ENCODE results near the gene SERGEF.

Gene SERGEF

DNA sequence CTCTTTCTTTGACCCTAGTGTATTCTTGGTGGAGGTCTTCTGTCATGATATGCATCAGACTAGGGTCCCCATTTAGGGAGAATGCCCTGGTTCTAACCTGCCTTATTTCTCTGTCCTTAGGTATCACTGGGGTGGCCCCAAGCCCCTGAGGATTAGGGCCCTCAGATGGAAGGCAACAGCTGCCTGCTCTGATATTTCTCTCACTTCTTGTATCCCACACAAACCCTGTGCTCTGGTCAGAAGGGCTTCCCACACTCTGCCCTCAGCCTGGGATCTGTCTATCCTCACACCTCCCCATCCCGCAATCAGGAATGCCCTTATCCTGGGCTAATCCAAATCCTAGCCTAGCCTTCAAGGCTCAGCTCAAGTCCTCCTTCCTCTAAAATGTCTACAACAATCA is 202.8 kb downstream of the SERGEF start:
- no peaks in the 10 kb centered on the region for H3K9me2 ChIP-seq (replicated peaks; ENCODE audit: insufficient read depth, low read length)
- H3K4me1 ChIP-seq (ENCODE audit: low read length) = no peaks in the 10 kb centered on the region
- H3K27ac ChIP-seq (ENCODE audit: low read length) = no peak overlapping the region
- TF ChIP-seq, protein P1, sequence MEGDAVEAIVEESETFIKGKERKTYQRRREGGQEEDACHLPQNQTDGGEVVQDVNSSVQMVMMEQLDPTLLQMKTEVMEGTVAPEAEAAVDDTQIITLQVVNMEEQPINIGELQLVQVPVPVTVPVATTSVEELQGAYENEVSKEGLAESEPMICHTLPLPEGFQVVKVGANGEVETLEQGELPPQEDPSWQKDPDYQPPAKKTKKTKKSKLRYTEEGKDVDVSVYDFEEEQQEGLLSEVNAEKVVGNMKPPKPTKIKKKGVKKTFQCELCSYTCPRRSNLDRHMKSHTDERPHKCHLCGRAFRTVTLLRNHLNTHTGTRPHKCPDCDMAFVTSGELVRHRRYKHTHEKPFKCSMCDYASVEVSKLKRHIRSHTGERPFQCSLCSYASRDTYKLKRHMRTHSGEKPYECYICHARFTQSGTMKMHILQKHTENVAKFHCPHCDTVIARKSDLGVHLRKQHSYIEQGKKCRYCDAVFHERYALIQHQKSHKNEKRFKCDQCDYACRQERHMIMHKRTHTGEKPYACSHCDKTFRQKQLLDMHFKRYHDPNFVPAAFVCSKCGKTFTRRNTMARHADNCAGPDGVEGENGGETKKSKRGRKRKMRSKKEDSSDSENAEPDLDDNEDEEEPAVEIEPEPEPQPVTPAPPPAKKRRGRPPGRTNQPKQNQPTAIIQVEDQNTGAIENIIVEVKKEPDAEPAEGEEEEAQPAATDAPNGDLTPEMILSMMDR (IDR thresholded peaks at IDR 0.05; ENCODE audit: low read length) = no peak
- no peak for TF ChIP-seq EZH2 (optimal IDR thresholded peaks at IDR 0.05; ENCODE audit: low read depth, low read length)
- no peak for TF ChIP-seq EZH2phosphoT487 (IDR thresholded peaks at IDR 0.05; ENCODE audit: low read length)
- no peak overlapping the region for H3K9ac ChIP-seq (ENCODE audit: low read length)
- DNase-seq = no peak
- no peak overlapping the region for H2AFZ ChIP-seq (ENCODE audit: low read length)
- H3K9me3 ChIP-seq (replicated peaks; ENCODE audit: insufficient read depth, low read length) = no peaks in the 10 kb centered on the region
- H3K79me2 ChIP-seq (ENCODE audit: low read length) = no peaks in the 10 kb centered on the region
- H3F3A ChIP-seq (ENCODE audit: insufficient read depth, low read length) = no peaks in the 10 kb centered on the region
- H4K20me1 ChIP-seq (ENCODE audit: insufficient read depth, low read length) = no peaks in the 10 kb centered on the region
- no peaks in the 10 kb centered on the region for H3K36me3 ChIP-seq (replicated peaks; ENCODE audit: insufficient read depth, low read length)
- no peaks in the 10 kb centered on the region for H3K27me3 ChIP-seq (replicated peaks; ENCODE audit: insufficient read depth, low read length)
- no peak overlapping the region for H3K4me2 ChIP-seq (ENCODE audit: low read depth, low read length)
- H3K4me3 ChIP-seq (ENCODE audit: low read length) = no peak overlapping the region

DNA sequence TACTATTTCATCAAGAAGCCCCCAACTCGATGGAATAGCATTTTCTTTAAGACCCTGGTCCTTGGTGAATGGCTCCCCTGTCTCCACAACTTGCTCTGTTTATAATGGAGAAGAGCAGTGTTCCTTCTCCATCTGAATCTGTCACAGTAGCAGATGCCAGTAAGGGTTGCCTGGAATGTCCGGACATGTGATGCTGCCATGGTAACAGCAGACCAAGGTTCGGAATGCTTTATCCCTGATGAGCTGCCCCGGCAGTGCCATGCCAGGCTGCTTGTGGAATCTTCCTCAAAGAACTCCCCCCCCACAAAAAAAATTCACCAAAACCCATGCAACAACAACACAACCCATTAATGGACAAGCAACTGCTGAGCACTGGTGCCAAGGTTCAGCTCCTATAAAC is 205.8 kb downstream of the SERGEF start:
- Histone ChIP-seq H3K27ac (ENCODE audit: low read length) (no peak overlapping the region), H2AFZ (ENCODE audit: low read length) (no peak overlapping the region), H3K27me3 (replicated peaks; ENCODE audit: insufficient read depth, low read length) (no peaks in the 10 kb centered on the region), H3K36me3 (replicated peaks; ENCODE audit: insufficient read depth, low read length) (no peaks in the 10 kb centered on the region), H3K79me2 (ENCODE audit: low read length) (no peaks in the 10 kb centered on the region), H3K4me2 (ENCODE audit: low read depth, low read length) (no peak overlapping the region), H4K20me1 (ENCODE audit: insufficient read depth, low read length) (no peaks in the 10 kb centered on the region), H3K9ac (ENCODE audit: low read length) (no peak overlapping the region), H3F3A (ENCODE audit: insufficient read depth, low read length) (no peaks in the 10 kb centered on the region), H3K4me3 (ENCODE audit: low read length) (no peak overlapping the region), H3K4me1 (ENCODE audit: low read length) (no peaks in the 10 kb centered on the region), H3K9me2 (replicated peaks; ENCODE audit: insufficient read depth, low read length) (no peaks in the 10 kb centered on the region), H3K9me3 (replicated peaks; ENCODE audit: insufficient read depth, low read length) (no peaks in the 10 kb centered on the region)
- TF ChIP-seq, protein P1 (IDR thresholded peaks at IDR 0.05; ENCODE audit: low read length) = no peak
- no peak for TF ChIP-seq EZH2phosphoT487 (IDR thresholded peaks at IDR 0.05; ENCODE audit: low read length)
- no peak for TF ChIP-seq EZH2 (optimal IDR thresholded peaks at IDR 0.05; ENCODE audit: low read depth, low read length)
- no peak for DNase-seq

DNA sequence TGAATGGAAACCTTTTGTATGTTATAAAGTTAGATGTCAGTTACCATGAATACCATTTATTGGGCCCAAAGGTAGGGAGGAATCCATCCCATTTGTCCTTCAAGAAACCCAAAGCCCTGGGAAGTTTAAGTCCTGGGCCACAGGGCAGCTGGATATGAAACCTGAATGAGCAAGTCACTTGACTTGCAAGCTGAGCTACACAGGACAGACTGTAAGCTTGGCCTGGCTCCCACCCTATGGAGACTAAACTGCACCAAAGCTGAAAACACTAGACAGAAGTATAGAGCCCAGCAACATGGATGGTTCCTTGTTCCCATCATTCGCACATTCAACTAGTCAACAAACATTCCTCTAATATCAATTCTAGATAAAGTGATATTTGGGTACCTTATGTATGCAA is 207.0 kb downstream of the SERGEF start:
- Histone ChIP-seq H3K27me3 (replicated peaks; ENCODE audit: insufficient read depth, low read length) (no peaks in the 10 kb centered on the region), H3K4me1 (ENCODE audit: low read length) (no peaks in the 10 kb centered on the region), H4K20me1 (ENCODE audit: insufficient read depth, low read length) (no peaks in the 10 kb centered on the region), H3F3A (ENCODE audit: insufficient read depth, low read length) (no peaks in the 10 kb centered on the region), H2AFZ (ENCODE audit: low read length) (no peak overlapping the region), H3K9me3 (replicated peaks; ENCODE audit: insufficient read depth, low read length) (no peaks in the 10 kb centered on the region), H3K9me2 (replicated peaks; ENCODE audit: insufficient read depth, low read length) (no peaks in the 10 kb centered on the region), H3K9ac (ENCODE audit: low read length) (no peak overlapping the region), H3K4me3 (ENCODE audit: low read length) (no peak overlapping the region), H3K79me2 (ENCODE audit: low read length) (no peaks in the 10 kb centered on the region), H3K27ac (ENCODE audit: low read length) (no peak overlapping the region), H3K4me2 (ENCODE audit: low read depth, low read length) (no peak overlapping the region), H3K36me3 (replicated peaks; ENCODE audit: insufficient read depth, low read length) (no peaks in the 10 kb centered on the region)
- no peak for DNase-seq
- no peak for TF ChIP-seq EZH2phosphoT487 (IDR thresholded peaks at IDR 0.05; ENCODE audit: low read length)
- TF ChIP-seq EZH2 (optimal IDR thresholded peaks at IDR 0.05; ENCODE audit: low read depth, low read length) = no peak
- TF ChIP-seq, protein P1 (IDR thresholded peaks at IDR 0.05; ENCODE audit: low read length) = no peak
